Upper lobe of left lung (tissue), 4 donors: ENCODE data around the gene AHSA1.

Experiments used
- EP300 ChIP-seq, 4 donors: sonication (generic); formaldehyde crosslinking; IDR thresholded peaks; one replicate each; pipeline ENCODE4 v1.5.1; 2017; ENCODE audit warnings: antibody characterized with exemption in 4 of 4, control low read depth in 2 of 4
- POLR2A ChIP-seq, 4 donors: fragments of 450-650 bp; IDR thresholded peaks; one replicate each; pipeline ENCODE4 v1.5.1; 2016 to 2017; ENCODE audit warnings: antibody characterized with exemption in 4 of 4, mild to moderate bottlenecking in 2 of 4
- POLR2AphosphoS5 ChIP-seq, 2 donors: sonication (generic); formaldehyde crosslinking; IDR thresholded peaks; one replicate each; pipeline ENCODE4 v1.5.1; 2017; ENCODE audit warnings: antibody characterized with exemption in 2 of 2
- TF ChIP-seq, protein P1 (sequence below), 6 experiments: fragments of 450-650 bp in 4 of 6; fragments of 200-600 bp in 2 of 6; sonication (generic) in 2 of 6; IDR thresholded peaks; one replicate each; pipeline ENCODE4 v1.5.1; 2016 to 2019; ENCODE audit warnings: antibody characterized with exemption in 6 of 6

DNA sequence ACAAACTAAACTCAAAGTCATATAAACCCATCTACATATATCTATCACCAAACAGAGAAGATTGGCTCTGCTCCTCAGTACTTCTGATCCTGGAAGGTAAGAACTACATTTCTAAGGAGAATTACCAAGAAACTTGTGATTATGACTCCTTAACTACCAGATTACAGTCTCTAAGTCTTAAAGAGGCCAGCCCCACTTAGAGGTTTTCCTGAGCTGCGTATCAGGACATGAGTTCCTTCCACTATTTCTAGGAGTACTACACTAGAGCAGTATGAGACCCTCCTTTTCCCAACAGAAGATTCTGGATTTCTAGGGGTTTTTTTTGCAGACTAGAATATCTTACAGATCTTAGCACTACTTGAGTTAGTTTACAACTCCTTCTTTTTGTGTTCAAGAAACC, 34.5 kb upstream of the AHSA1 start, which contains the start of gene NOXRED1:
- TF ChIP-seq, protein P1, sequence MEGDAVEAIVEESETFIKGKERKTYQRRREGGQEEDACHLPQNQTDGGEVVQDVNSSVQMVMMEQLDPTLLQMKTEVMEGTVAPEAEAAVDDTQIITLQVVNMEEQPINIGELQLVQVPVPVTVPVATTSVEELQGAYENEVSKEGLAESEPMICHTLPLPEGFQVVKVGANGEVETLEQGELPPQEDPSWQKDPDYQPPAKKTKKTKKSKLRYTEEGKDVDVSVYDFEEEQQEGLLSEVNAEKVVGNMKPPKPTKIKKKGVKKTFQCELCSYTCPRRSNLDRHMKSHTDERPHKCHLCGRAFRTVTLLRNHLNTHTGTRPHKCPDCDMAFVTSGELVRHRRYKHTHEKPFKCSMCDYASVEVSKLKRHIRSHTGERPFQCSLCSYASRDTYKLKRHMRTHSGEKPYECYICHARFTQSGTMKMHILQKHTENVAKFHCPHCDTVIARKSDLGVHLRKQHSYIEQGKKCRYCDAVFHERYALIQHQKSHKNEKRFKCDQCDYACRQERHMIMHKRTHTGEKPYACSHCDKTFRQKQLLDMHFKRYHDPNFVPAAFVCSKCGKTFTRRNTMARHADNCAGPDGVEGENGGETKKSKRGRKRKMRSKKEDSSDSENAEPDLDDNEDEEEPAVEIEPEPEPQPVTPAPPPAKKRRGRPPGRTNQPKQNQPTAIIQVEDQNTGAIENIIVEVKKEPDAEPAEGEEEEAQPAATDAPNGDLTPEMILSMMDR (IDR thresholded peaks at IDR 0.05), result no peak
- no peak for TF ChIP-seq POLR2A (IDR thresholded peaks at IDR 0.05)
- no peak for TF ChIP-seq POLR2AphosphoS5 (IDR thresholded peaks at IDR 0.05)
- TF ChIP-seq EP300 (IDR thresholded peaks at IDR 0.05), result no peak
